Measurements from ENCODE around the gene GUK1.

GUK1 gene

GRCh38 chr1:228122921-228123441 is 17.1 kb upstream of the GUK1 start:
- no peak overlapping the region for H3K4me3 ChIP-seq (ENCODE audit: low read depth, low read length)
- no peak for DNase-seq (ENCODE audit: low read depth)
- TF ChIP-seq POLR2A (IDR thresholded peaks at IDR 0.05; ENCODE audit: extremely low read depth, insufficient read length) = no peak
- TF ChIP-seq MYC (IDR thresholded peaks at IDR 0.05; ENCODE audit: low read depth, low read length) = no peak
- TF ChIP-seq, protein P1, sequence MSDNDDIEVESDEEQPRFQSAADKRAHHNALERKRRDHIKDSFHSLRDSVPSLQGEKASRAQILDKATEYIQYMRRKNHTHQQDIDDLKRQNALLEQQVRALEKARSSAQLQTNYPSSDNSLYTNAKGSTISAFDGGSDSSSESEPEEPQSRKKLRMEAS (IDR thresholded peaks at IDR 0.05; ENCODE audit: low read depth, low read length) = no peak
- TF ChIP-seq, protein P2, sequence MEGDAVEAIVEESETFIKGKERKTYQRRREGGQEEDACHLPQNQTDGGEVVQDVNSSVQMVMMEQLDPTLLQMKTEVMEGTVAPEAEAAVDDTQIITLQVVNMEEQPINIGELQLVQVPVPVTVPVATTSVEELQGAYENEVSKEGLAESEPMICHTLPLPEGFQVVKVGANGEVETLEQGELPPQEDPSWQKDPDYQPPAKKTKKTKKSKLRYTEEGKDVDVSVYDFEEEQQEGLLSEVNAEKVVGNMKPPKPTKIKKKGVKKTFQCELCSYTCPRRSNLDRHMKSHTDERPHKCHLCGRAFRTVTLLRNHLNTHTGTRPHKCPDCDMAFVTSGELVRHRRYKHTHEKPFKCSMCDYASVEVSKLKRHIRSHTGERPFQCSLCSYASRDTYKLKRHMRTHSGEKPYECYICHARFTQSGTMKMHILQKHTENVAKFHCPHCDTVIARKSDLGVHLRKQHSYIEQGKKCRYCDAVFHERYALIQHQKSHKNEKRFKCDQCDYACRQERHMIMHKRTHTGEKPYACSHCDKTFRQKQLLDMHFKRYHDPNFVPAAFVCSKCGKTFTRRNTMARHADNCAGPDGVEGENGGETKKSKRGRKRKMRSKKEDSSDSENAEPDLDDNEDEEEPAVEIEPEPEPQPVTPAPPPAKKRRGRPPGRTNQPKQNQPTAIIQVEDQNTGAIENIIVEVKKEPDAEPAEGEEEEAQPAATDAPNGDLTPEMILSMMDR (IDR thresholded peaks at IDR 0.05; ENCODE audit: low read depth, low read length) = no peak

DNA sequence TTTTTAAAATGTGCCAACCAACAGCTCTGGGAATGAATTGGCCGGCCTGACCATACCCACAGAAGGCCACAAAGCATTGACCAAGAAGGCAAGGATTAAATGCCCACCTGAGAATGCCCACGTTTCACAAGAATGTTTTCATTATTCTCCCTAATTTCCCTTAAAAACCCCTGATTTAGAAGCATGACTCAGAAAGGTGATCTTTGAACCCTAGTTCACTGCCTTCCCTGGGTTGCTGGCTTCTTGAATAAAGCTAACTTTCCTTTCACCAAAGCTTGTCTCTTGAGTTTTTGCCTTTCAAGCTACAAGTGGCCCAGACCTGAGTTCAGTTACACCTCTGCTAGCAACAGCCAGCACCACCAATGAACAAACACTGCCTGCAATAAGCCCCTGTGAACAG is 16.6 kb upstream of the GUK1 start:
- H3K4me3 ChIP-seq (ENCODE audit: low read depth, low read length) = no peak overlapping the region
- DNase-seq (ENCODE audit: low read depth) = no peak
- TF ChIP-seq, protein P2 (IDR thresholded peaks at IDR 0.05; ENCODE audit: low read depth, low read length) = no peak
- TF ChIP-seq POLR2A (IDR thresholded peaks at IDR 0.05; ENCODE audit: extremely low read depth, insufficient read length) (no peak), MYC (IDR thresholded peaks at IDR 0.05; ENCODE audit: low read depth, low read length) (no peak)
- TF ChIP-seq, protein P1 (IDR thresholded peaks at IDR 0.05; ENCODE audit: low read depth, low read length) = no peak

DNA sequence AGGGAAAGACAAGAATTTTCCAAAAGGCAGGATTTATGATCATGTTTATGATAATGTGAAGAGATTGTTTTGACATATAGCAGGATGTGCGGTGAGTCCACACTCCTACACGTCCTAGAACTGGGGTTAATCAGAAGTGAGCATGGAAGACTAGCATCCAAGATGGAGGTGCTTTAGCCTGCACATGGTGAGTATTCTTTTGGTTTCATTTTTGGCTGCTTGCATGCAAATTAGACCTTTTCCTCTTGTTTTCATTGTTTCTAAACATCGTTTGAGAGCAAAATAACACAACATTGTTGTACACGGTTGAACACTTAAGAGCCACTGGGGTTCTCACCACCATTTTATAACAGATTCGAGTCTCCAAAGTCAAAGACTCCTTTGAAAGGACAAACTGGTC is 14.9 kb upstream of the GUK1 start:
- H3K4me3 ChIP-seq (ENCODE audit: low read depth, low read length) = no peak overlapping the region
- TF ChIP-seq POLR2A (IDR thresholded peaks at IDR 0.05; ENCODE audit: extremely low read depth, insufficient read length) (no peak), MYC (IDR thresholded peaks at IDR 0.05; ENCODE audit: low read depth, low read length) (no peak)
- TF ChIP-seq, protein P1 (IDR thresholded peaks at IDR 0.05; ENCODE audit: low read depth, low read length) = no peak
- no peak for DNase-seq (ENCODE audit: low read depth)

DNA sequence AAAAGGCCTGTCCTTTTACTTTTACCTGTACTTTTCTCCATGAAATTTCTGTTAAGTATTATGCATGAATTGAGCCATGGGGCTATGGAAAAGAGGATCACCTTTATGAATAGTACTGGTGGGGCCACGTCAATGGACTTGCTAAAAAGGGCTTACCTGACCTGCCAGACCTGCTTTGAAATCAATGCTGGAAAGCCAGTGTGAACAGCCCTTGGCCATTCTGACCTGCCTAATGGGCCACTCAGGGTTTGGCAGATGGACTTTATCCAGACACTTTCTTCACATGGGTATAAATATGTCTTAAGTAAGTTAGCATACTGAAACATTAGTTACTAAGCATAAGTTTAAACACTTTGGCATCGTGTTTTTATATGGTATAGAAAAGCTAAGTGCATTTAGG is 8.3 kb upstream of the GUK1 start:
- no peak overlapping the region for H3K4me3 ChIP-seq (ENCODE audit: low read depth, low read length)
- no peak for DNase-seq (ENCODE audit: low read depth)
- TF ChIP-seq, protein P2 (IDR thresholded peaks at IDR 0.05; ENCODE audit: low read depth, low read length) = no peak
- TF ChIP-seq POLR2A (IDR thresholded peaks at IDR 0.05; ENCODE audit: extremely low read depth, insufficient read length) (no peak), MYC (IDR thresholded peaks at IDR 0.05; ENCODE audit: low read depth, low read length) (no peak)
- TF ChIP-seq, protein P1 (IDR thresholded peaks at IDR 0.05; ENCODE audit: low read depth, low read length) = no peak

GRCh38 chr1:228134591-228134990 is 5.5 kb upstream of the GUK1 start:
- DNase-seq (ENCODE audit: low read depth) = no peak
- TF ChIP-seq POLR2A (IDR thresholded peaks at IDR 0.05; ENCODE audit: extremely low read depth, insufficient read length) (no peak), MYC (IDR thresholded peaks at IDR 0.05; ENCODE audit: low read depth, low read length) (no peak)
- TF ChIP-seq, protein P1 (IDR thresholded peaks at IDR 0.05; ENCODE audit: low read depth, low read length) = no peak
- TF ChIP-seq, protein P2 (IDR thresholded peaks at IDR 0.05; ENCODE audit: low read depth, low read length) = no peak
- no peak overlapping the region for H3K4me3 ChIP-seq (ENCODE audit: low read depth, low read length)

DNA sequence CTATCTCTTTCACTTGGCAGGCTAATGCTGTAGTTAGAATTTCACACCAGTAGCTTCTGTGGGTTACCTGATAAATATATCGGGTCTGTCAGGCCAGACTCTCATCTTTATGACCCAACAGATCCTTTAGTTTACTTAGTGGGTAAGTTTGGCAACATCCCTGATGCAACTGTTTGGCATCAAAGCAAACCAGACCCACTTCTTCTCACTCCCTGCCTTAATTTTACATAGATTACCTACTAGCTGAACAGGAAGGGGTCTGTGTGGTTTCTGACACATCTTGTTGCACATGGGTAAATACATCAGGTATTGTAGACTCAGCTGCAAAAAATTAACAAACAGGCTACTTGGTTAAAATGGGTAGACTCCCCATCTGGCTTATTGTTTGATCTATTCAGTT is 3.2 kb upstream of the GUK1 start:
- DNase-seq (ENCODE audit: low read depth) = no peak
- no peak overlapping the region for H3K4me3 ChIP-seq (ENCODE audit: low read depth, low read length)
- TF ChIP-seq, protein P2 (IDR thresholded peaks at IDR 0.05; ENCODE audit: low read depth, low read length) = no peak
- TF ChIP-seq POLR2A (IDR thresholded peaks at IDR 0.05; ENCODE audit: extremely low read depth, insufficient read length) (no peak), MYC (IDR thresholded peaks at IDR 0.05; ENCODE audit: low read depth, low read length) (no peak)
- TF ChIP-seq, protein P1 (IDR thresholded peaks at IDR 0.05; ENCODE audit: low read depth, low read length) = no peak
